ENCODE data around the gene SUSD5. TPM values are rescaled to one million over a fixed set of nuclear protein-coding genes. Genes with fewer than 3 reads are reported as not detected.
A peak's percentile ranks its signal among the peaks of the same experiment; 100 is the strongest.

SUSD5 gene
- total and polyA plus RNA-seq, 2 of the 4 experiments (the other 2 are of a cell fraction), result 1.4 to 2.9 TPM

DNA sequence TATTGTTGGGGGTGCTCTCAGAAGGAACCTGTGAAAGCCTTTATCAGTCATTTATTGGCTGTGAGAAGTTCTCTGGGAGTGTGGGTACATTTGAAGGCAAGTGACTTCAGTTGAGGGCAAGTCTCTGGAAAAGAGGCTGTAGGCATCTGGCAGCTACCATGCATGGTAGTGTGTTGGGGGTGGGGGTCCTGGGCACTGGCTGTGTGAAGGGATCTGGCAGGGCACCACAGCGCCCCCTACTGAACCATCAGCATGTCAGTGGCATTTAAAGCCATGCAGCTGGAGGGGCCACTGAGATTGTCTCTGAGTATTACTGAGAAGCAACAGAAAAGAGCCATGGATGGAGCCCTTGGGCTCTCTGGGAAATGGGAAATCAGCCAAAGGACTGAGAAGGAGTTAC is 74.2 kb downstream of the SUSD5 start:
- ATAC-seq (ENCODE audit: low read depth) (no peak), DNase-seq (no peak)
- Histone ChIP-seq H2AK5ac (ENCODE audit: low read depth, low read length) (no peak overlapping the region), H3K4me3 (ENCODE audit: insufficient read depth, low read depth, low read length) (no peak overlapping the region), H3K14ac (replicated peaks; ENCODE audit: low read depth, low read length) (no peak overlapping the region), H2AK9ac (replicated peaks; ENCODE audit: low read depth, low read length, poor library complexity) (no peak overlapping the region), H2BK20ac (ENCODE audit: low read depth, low read length) (no peak overlapping the region), H3K36me3 (ENCODE audit: control insufficient read depth, insufficient read depth, low read length) (peaks cover 12% of the 10 kb centered on the region), H4K91ac (ENCODE audit: insufficient read depth, low read depth, low read length) (no peak overlapping the region), H2BK15ac (ENCODE audit: low read depth, low read length) (no peak overlapping the region), H3K9me1 (ENCODE audit: insufficient read depth, low read length) (peaks cover 7% of the 10 kb centered on the region; the same call in 1 of the 2 replicates), H3K9me3 (ENCODE audit: control insufficient read depth, insufficient read depth, low read length) (no peaks in the 10 kb centered on the region), H3K27me3 (ENCODE audit: control insufficient read depth, insufficient read depth, low read length) (no peaks in the 10 kb centered on the region), H3K9ac (ENCODE audit: low read depth, low read length) (no peak overlapping the region), H4K8ac (ENCODE audit: low read depth in 2 of 2, low read length in 2 of 2) (no peak overlapping the region), H3K4ac (ENCODE audit: low read depth, low read length) (no peak overlapping the region), H2BK120ac (ENCODE audit: low read depth, low read length) (no peak overlapping the region), H4K20me1 (ENCODE audit: insufficient read depth, low read length) (no peaks in the 10 kb centered on the region; the same call in 1 of the 2 replicates), H3K27ac (ENCODE audit: insufficient read depth, low read length) (no peak overlapping the region), H3K23ac (ENCODE audit: low read depth, low read length) (no peak overlapping the region), H3K4me2 (ENCODE audit: low read depth, low read length) (no peak overlapping the region), H3K4me1 (ENCODE audit: control insufficient read depth, insufficient read depth, low read length) (peaks cover 6% of the 10 kb centered on the region), H4K5ac (ENCODE audit: low read depth, low read length) (no peak overlapping the region), H3K56ac (ENCODE audit: extremely low read depth, insufficient read depth, low read length) (no peak overlapping the region), H2BK5ac (ENCODE audit: low read depth, low read length, poor library complexity, severe bottlenecking) (no peak overlapping the region), H2AFZ (replicated peaks; ENCODE audit: low read length, poor library complexity) (no peak overlapping the region), H3K79me1 (ENCODE audit: low read depth in 1 of 2, low read length in 2 of 2) (no peaks in the 10 kb centered on the region), H3K18ac (ENCODE audit: low read depth, low read length) (no peak overlapping the region)
- in situ Hi-C loops (cut with MboI; ENCODE audit: low sequenced_read_pairs), result no loop called here
- no TSS peak for BruUV-seq (replicated peaks)
- no CpG with 5 or more reads among the region's 1 CpG for WGBS, 2 experiments (ENCODE audit: extremely low coverage in 2 of 2, insufficient read length in 1 of 2)
- dilution Hi-C loops (cut with HindIII; ENCODE audit: low sequenced_read_pairs, unreplicated experiment), result loop anchor here (25.0 kb wide), 1 partner anchor 243 kb away; no protein-coding TSS in a partner anchor
- TF ChIP-seq MAZ (IDR thresholded peaks at IDR 0.05; ENCODE audit: borderline replicate concordance, low read depth, low read length) (no peak), RFX5 (IDR thresholded peaks at IDR 0.05; ENCODE audit: low read depth, low read length) (no peak)
- TF ChIP-seq, protein P1, sequence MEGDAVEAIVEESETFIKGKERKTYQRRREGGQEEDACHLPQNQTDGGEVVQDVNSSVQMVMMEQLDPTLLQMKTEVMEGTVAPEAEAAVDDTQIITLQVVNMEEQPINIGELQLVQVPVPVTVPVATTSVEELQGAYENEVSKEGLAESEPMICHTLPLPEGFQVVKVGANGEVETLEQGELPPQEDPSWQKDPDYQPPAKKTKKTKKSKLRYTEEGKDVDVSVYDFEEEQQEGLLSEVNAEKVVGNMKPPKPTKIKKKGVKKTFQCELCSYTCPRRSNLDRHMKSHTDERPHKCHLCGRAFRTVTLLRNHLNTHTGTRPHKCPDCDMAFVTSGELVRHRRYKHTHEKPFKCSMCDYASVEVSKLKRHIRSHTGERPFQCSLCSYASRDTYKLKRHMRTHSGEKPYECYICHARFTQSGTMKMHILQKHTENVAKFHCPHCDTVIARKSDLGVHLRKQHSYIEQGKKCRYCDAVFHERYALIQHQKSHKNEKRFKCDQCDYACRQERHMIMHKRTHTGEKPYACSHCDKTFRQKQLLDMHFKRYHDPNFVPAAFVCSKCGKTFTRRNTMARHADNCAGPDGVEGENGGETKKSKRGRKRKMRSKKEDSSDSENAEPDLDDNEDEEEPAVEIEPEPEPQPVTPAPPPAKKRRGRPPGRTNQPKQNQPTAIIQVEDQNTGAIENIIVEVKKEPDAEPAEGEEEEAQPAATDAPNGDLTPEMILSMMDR (conservative IDR thresholded peaks at IDR 0.05; ENCODE audit: low read depth, low read length), result 0 out of 2 replicates have a peak, but pooled peaks have one; percentile 18
- TF ChIP-seq, protein P2, sequence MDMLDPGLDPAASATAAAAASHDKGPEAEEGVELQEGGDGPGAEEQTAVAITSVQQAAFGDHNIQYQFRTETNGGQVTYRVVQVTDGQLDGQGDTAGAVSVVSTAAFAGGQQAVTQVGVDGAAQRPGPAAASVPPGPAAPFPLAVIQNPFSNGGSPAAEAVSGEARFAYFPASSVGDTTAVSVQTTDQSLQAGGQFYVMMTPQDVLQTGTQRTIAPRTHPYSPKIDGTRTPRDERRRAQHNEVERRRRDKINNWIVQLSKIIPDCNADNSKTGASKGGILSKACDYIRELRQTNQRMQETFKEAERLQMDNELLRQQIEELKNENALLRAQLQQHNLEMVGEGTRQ (IDR thresholded peaks at IDR 0.05; ENCODE audit: low read depth, low read length), result no peak
- CTCF ChIA-PET, result no interaction called here
- intact Hi-C loops (cut with micrococcal nuclease), result no loop called here
- POLR2A ChIA-PET (ENCODE audit: unreplicated experiment), result no interaction called here

All from IMR-90 (cell line).